Stomach (tissue), 9 donors: ENCODE measurements around the gene SUCO. TPM values are rescaled to one million over a fixed set of nuclear protein-coding genes. Genes with fewer than 3 reads are reported as not detected.

Experiments used
- DNase-seq, 2 donors: peaks; one replicate each; pipeline versions ENCODE4 v3.0.0 to v3.0.0-alpha.2; 2013 to 2019
- H3K27ac ChIP-seq, 5 donors: fragments of 200-600 bp in 4 of 5; sonication (generic) in 4 of 5; one replicate each; pipeline ENCODE4 v1.5.1; 2013 to 2019; ENCODE audit warnings: mild to moderate bottlenecking in 1 of 5, moderate library complexity in 1 of 5
- H3K27me3 ChIP-seq, 3 donors: fragments of 200-600 bp; sonication (generic); one replicate each; pipeline ENCODE4 v1.5.1; 2017 to 2019; ENCODE audit warnings: mixed run types in 1 of 3
- H3K36me3 ChIP-seq, 4 donors: fragments of 200-600 bp; sonication (generic); 1 replicate in 3 of 4; 2 replicates in 1 of 4; pipeline ENCODE4 v1.5.1; 2016 to 2019
- H3K4me1 ChIP-seq, 4 donors: fragments of 200-600 bp; sonication (generic); one replicate each; pipeline ENCODE4 v1.5.1; 2016 to 2019
- H3K4me3 ChIP-seq, 4 donors: fragments of 200-600 bp; sonication (generic) in 3 of 4; one replicate each; pipeline ENCODE4 v1.5.1; 2016 to 2019; ENCODE audit warnings: mild to moderate bottlenecking in 1 of 4
- H3K9me3 ChIP-seq, 4 donors: fragments of 200-600 bp; sonication (generic); one replicate each; pipeline ENCODE4 v1.5.1; 2016 to 2019
- EP300 ChIP-seq: sonication (generic); formaldehyde crosslinking; IDR thresholded peaks from one replicate; pipeline ENCODE4 v1.6.1; 2017; ENCODE audit warnings: antibody characterized with exemption
- POLR2A ChIP-seq, 4 donors: fragments of 450-650 bp; IDR thresholded peaks; one replicate each; pipeline ENCODE4 v1.6.1; 2016; ENCODE audit warnings: antibody characterized with exemption in 4 of 4, control low read depth in 2 of 4, mild to moderate bottlenecking in 1 of 4, moderate library complexity in 1 of 4
- POLR2AphosphoS5 ChIP-seq, 3 donors: sonication (generic); formaldehyde crosslinking; IDR thresholded peaks; one replicate each; pipeline ENCODE4 v1.6.1; 2016; ENCODE audit warnings: antibody characterized with exemption in 3 of 3
- WGBS, 5 donors: extraction: QIAGEN DNeasy Blood & Tissue Kit in 3 of 5; methylation state at CpG; one replicate each; pipeline versions ENCODE4 v1.1.5 to v1.1.7; 2013 to 2018; 5-methylcytosine and 5-hydroxymethylcytosine counted together
- intact Hi-C: fragments of 100-400 bp; cut with DNase I; formaldehyde crosslinking; loops from one replicate; pipeline ENCODE4 v1.15.1; 2023; ENCODE audit warnings: low total_unique reads
- polyA plus RNA-seq, 3 donors: library from polyadenylated mRNA; stranded (reverse); fragments of 200-250 nt; gene quantifications; one replicate each; pipeline ENCODE4 v1.2.3, GENCODE V29; 2013
- total RNA-seq, 5 donors: library from RNA; depleted of rRNA; stranded (reverse); fragments of >200 nt; gene quantifications; one replicate each; pipeline versions ENCODE4 v1.1.0 to v1.2.3, GENCODE V29; 2014 to 2016
- TF ChIP-seq, protein P1 (sequence below), 7 experiments: fragments of 450-650 bp in 4 of 7; fragments of 200-600 bp in 3 of 7; sonication (generic) in 3 of 7; IDR thresholded peaks; one replicate each; pipeline ENCODE4 v1.5.1; 2016 to 2019; ENCODE audit warnings: antibody characterized with exemption in 7 of 7, control low read depth in 2 of 7, mild to moderate bottlenecking in 1 of 7
- donor health status: healthy with polysubstance abuse.
- donor health status: Bipolar disorder and iron deficiency.
- donor health status: healthy.

Gene SUCO
- total and polyA plus RNA-seq, 8 donors = 4.9 to 83.7 (median 15.8) TPM

DNA sequence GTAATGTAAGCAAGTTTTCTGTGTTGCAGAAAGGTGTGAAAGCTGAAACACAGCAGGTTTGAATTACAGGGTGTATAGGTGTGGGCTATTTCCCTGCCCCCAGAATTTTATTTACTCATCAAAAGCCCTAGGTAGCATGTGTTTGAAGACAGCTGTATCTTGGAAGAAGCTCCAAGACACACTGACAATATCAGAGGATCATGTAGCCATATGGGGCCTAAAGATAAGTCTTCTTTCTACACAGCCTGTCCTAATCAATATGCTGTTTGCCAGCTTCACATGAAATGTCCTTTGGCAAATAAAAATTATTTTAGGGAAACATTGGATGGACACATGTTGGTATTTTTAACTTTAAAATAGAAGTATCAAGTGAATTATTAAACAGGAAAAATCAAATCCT lies 17.5 kb upstream of the SUCO start:
- H3K27me3 ChIP-seq = no peaks in the 10 kb centered on the region
- no peak overlapping the region for H3K4me3 ChIP-seq
- DNase-seq = no peak
- H3K9me3 ChIP-seq = peaks cover 0 to 7% (median 0%) of the 10 kb centered on the region in 4 donors
- TF ChIP-seq EP300 (no peak), POLR2A (IDR thresholded peaks at IDR 0.05) (no peak), POLR2AphosphoS5 (IDR thresholded peaks at IDR 0.05) (no peak)
- TF ChIP-seq, protein P1, sequence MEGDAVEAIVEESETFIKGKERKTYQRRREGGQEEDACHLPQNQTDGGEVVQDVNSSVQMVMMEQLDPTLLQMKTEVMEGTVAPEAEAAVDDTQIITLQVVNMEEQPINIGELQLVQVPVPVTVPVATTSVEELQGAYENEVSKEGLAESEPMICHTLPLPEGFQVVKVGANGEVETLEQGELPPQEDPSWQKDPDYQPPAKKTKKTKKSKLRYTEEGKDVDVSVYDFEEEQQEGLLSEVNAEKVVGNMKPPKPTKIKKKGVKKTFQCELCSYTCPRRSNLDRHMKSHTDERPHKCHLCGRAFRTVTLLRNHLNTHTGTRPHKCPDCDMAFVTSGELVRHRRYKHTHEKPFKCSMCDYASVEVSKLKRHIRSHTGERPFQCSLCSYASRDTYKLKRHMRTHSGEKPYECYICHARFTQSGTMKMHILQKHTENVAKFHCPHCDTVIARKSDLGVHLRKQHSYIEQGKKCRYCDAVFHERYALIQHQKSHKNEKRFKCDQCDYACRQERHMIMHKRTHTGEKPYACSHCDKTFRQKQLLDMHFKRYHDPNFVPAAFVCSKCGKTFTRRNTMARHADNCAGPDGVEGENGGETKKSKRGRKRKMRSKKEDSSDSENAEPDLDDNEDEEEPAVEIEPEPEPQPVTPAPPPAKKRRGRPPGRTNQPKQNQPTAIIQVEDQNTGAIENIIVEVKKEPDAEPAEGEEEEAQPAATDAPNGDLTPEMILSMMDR (IDR thresholded peaks at IDR 0.05) = no peak
- no peaks in the 10 kb centered on the region for H3K36me3 ChIP-seq
- H3K4me1 ChIP-seq = peaks cover 0 to 3% (median 0%) of the 10 kb centered on the region in 4 donors
- H3K27ac ChIP-seq = no peak overlapping the region
- intact Hi-C loops = no loop called here

DNA sequence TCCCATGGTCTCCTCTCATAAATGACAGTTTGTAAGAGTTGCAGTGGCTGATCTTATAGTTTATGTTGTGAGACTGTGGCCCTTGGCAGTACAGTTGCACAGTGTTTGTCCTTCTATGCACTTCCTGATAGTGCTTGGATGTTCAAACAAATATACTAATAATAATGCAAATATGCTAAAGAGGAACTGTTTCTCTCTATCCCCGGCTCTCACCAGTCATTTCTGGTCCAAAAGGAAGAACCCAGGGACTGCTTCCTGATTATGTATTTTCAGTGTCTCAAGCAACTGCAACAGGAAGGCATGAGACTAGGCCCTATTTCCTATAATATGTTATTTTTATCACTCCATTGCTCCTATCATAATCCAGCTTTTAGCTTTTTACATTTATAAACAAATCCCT lies 17.0 kb upstream of the SUCO start:
- intact Hi-C loops = no loop called here
- 19 to 44% (median 28%) methylated on average over 1 of the region's 1 CpG for WGBS, 5 donors
- TF ChIP-seq POLR2A (IDR thresholded peaks at IDR 0.05) = no peak
- no peak for TF ChIP-seq EP300
- TF ChIP-seq, protein P1 (IDR thresholded peaks at IDR 0.05) = no peak
- no peak for TF ChIP-seq POLR2AphosphoS5 (IDR thresholded peaks at IDR 0.05)
- H3K27ac ChIP-seq = no peak overlapping the region
- DNase-seq = no peak
- peaks cover 0 to 7% (median 0%) of the 10 kb centered on the region in 4 donors for H3K9me3 ChIP-seq
- no peak overlapping the region for H3K4me3 ChIP-seq
- no peaks in the 10 kb centered on the region for H3K27me3 ChIP-seq
- H3K4me1 ChIP-seq = peaks cover 0 to 3% (median 0%) of the 10 kb centered on the region in 4 donors
- H3K36me3 ChIP-seq = no peaks in the 10 kb centered on the region

DNA sequence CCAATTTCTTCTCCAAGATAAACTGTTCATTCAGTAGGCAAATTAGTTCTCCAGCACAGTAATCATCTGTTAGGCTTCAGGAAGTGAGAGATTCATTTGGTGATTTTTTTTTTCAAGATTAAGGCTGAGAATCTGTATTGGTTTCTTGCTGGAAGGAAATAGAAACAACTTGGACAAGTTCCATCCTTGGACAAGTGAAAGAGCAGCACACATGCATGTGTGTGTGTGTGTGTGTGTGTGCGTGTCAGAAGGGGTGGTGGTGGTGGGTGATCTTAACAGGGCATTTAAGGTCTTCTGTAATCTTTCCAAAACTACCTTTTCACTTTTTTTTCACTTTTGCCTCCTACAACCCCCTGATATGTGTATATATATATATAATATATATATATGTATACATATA lies 15.9 kb upstream of the SUCO start:
- Histone ChIP-seq H3K9me3 (peaks cover 0 to 7% (median 0%) of the 10 kb centered on the region in 4 donors), H3K27me3 (no peaks in the 10 kb centered on the region), H3K27ac (no peak overlapping the region), H3K4me1 (peaks cover 0 to 3% (median 0%) of the 10 kb centered on the region in 4 donors), H3K4me3 (no peak overlapping the region), H3K36me3 (no peaks in the 10 kb centered on the region)
- TF ChIP-seq, protein P1 (IDR thresholded peaks at IDR 0.05) = no peak
- TF ChIP-seq POLR2A (IDR thresholded peaks at IDR 0.05) (no peak), POLR2AphosphoS5 (IDR thresholded peaks at IDR 0.05) (no peak), EP300 (no peak)
- 56 to 89% (median 83%) methylated on average over 1 of the region's 1 CpG for WGBS, 5 donors
- intact Hi-C loops = no loop called here
- DNase-seq = no peak

DNA sequence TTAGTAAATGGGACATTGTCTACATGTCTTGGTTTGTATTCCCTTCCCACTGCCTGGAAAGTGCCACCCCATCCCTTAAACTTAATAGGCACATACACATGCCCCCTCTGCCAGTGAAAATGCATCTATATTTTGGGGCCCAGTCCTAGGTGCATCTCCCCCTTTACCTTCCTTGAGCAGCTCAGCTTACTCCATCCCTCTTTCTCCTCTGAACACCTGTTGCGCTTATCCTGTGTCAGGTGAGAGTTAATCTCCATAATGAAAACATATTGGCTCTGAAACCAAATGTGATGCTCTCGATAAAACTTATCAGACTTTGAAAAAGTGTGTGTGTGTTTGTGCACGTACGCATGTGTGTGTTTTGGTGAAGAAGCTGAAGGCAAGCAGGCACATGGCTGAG lies 15.4 kb upstream of the SUCO start:
- Histone ChIP-seq H3K27ac (no peak overlapping the region), H3K4me3 (no peak overlapping the region), H3K36me3 (no peaks in the 10 kb centered on the region), H3K9me3 (peaks cover 0 to 7% (median 0%) of the 10 kb centered on the region in 4 donors), H3K27me3 (no peaks in the 10 kb centered on the region), H3K4me1 (peaks cover 0 to 3% (median 0%) of the 10 kb centered on the region in 4 donors)
- 45 to 80% (median 68%) methylated on average over 4 of the region's 4 CpGs for WGBS, 5 donors
- DNase-seq = no peak
- intact Hi-C loops = no loop called here
- TF ChIP-seq POLR2A (IDR thresholded peaks at IDR 0.05) (no peak), EP300 (no peak), POLR2AphosphoS5 (IDR thresholded peaks at IDR 0.05) (no peak)
- TF ChIP-seq, protein P1 (IDR thresholded peaks at IDR 0.05) = no peak
